ENCODE measurements around the gene ARF5.

DNA sequence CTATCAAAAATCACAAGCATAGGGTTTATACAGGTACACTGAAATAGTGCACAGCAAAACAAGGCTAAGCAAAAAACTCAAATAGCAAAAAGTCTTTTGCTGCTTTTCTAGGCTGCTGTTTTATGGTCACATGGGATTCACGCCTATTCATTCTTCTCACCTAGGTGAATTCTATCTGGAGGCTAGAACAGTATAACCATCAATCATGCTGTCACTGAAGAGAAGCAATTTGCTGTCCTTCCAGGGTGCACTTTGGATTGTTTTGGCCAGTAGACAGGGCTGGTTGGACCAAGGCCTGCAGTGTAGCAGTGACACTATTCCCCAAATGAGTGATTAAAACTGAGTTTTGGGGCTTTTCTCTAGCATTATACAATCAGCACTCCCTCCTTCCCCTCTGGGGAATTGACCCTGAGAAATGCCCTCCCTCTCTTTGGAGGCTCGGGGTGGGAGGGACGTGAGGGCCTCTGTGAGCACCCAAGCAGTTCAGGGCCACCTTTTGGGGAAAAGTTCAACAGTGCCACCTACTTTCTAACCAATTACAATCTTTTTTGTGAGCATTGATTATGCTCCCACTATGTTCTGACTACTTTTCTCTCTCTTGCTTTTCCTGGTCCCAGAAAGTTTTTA is 47.6 kb downstream of the ARF5 start:
- no peak for TF ChIP-seq CTCF (conservative IDR thresholded peaks at IDR 0.05)
- no peak for TF ChIP-seq EZH2 (IDR thresholded peaks at IDR 0.05; ENCODE audit: low read depth)

Measured in PC-9 (cell line).